Measurements from ENCODE around the gene SRCAP. TPM values are rescaled to one million over a fixed set of nuclear protein-coding genes. Genes with fewer than 3 reads are reported as not detected.

The SRCAP gene
- total RNA-seq, 2 experiments from 2014 or later = 57.2 to 64.7 TPM

- no peak for DNase-seq
- ATAC-seq = no peak
- Mint-ChIP-seq H3K4me1 (ENCODE audit: low read depth) (peaks cover 37% of the 10 kb centered on the region), H3K27me3 (no peaks in the 10 kb centered on the region), H3K4me3 (peak overlapping the region; percentile 88), H3K27ac (peak overlapping the region; percentile 72), H3K36me3 (ENCODE audit: low read depth) (peaks cover 36% of the 10 kb centered on the region), H3K9me3 (no peaks in the 10 kb centered on the region)
- POLR2A ChIA-PET = interaction anchor here (0.7 to 2.3 kb wide), 5 partner anchors 17 to 117 kb away, joined by 3 to 7 read pairs (median 3); partner anchors contain the start of gene ZNF747
- intact Hi-C loops (cut with micrococcal nuclease) = loop anchor here (10.0 kb wide), 1 partner anchor 243 kb away; the partner anchor contains the start of genes BCL7C and CTF1
- TF ChIP-seq, protein P1, sequence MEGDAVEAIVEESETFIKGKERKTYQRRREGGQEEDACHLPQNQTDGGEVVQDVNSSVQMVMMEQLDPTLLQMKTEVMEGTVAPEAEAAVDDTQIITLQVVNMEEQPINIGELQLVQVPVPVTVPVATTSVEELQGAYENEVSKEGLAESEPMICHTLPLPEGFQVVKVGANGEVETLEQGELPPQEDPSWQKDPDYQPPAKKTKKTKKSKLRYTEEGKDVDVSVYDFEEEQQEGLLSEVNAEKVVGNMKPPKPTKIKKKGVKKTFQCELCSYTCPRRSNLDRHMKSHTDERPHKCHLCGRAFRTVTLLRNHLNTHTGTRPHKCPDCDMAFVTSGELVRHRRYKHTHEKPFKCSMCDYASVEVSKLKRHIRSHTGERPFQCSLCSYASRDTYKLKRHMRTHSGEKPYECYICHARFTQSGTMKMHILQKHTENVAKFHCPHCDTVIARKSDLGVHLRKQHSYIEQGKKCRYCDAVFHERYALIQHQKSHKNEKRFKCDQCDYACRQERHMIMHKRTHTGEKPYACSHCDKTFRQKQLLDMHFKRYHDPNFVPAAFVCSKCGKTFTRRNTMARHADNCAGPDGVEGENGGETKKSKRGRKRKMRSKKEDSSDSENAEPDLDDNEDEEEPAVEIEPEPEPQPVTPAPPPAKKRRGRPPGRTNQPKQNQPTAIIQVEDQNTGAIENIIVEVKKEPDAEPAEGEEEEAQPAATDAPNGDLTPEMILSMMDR (IDR thresholded peaks at IDR 0.05) = no peak
- CTCF ChIA-PET = interaction anchor here (0.7 to 1.8 kb wide), 4 partner anchors 16 to 222 kb away, joined by 3 to 4 read pairs (median 4); partner anchors contain the start of gene DCTPP1
These were observed 47.0 kb upstream of the SRCAP start for GRCh38 chr16:30652005-30652296.

DNA sequence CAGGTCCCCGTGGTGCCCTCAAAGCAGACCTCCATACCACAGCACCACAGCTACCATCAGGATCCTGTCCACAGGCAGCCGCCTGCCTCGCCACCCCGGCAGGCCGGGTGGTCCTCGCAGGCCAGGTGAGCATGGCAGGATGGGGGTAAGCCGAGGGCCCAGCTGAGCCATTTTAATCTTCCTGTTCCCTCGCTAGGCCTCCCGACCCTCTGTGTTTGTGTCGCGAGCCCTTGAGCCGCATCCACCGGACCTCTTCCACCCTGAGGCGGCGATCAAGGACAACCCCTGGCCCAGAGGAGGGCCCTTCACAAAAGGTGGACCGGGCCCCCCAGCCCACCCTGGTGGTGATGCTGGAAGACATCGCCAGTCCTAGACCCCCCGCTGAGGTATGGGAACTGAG is 46.3 kb upstream of the SRCAP start:
- DNase-seq = no peak
- peaks cover 42% of the 10 kb centered on the region for H3K36me3 Mint-ChIP-seq (ENCODE audit: low read depth)
- intact Hi-C loops (cut with micrococcal nuclease) = loop anchor here (10.0 kb wide), 1 partner anchor 242 kb away; the partner anchor contains the start of genes BCL7C and CTF1
- no peaks in the 10 kb centered on the region for H3K9me3 Mint-ChIP-seq
- H3K4me3 Mint-ChIP-seq = peak overlapping the region; percentile 88
- ChIA-PET CTCF (interaction anchor here (1.2 kb wide), 1 partner anchor 20 kb away, joined by 4 read pairs; no protein-coding TSS in a partner anchor), POLR2A (interaction anchor here (1.0 to 1.1 kb wide), 2 partner anchors 41 to 45 kb away, joined by 3 to 4 read pairs; no protein-coding TSS in a partner anchor)
- no peaks in the 10 kb centered on the region for H3K27me3 Mint-ChIP-seq
- H3K4me1 Mint-ChIP-seq (ENCODE audit: low read depth) = peaks cover 44% of the 10 kb centered on the region
- TF ChIP-seq, protein P1 (IDR thresholded peaks at IDR 0.05) = no peak
- H3K27ac Mint-ChIP-seq = peak overlapping the region; percentile 72
- no peak for ATAC-seq

- CTCF ChIA-PET = interaction anchor here (3.7 kb wide), 1 partner anchor 42 kb away, joined by 13 read pairs; no protein-coding TSS in a partner anchor
- POLR2A ChIA-PET = interaction anchor here (0.8 kb wide), 1 partner anchor 23 kb away, joined by 3 read pairs; no protein-coding TSS in a partner anchor
- no peaks in the 10 kb centered on the region for H3K9me3 Mint-ChIP-seq
- peak overlapping the region; percentile 22 for H3K27ac Mint-ChIP-seq
- peaks cover 42% of the 10 kb centered on the region for H3K36me3 Mint-ChIP-seq (ENCODE audit: low read depth)
- H3K4me1 Mint-ChIP-seq (ENCODE audit: low read depth) = peaks cover 38% of the 10 kb centered on the region
- no peak for ATAC-seq
- no peak overlapping the region for H3K4me3 Mint-ChIP-seq
- TF ChIP-seq, protein P1 (IDR thresholded peaks at IDR 0.05) = no peak
- no peak for DNase-seq
- intact Hi-C loops (cut with micrococcal nuclease) = loop anchor here (10.0 kb wide), 1 partner anchor 240 kb away; the partner anchor contains the start of genes BCL7C and CTF1
- H3K27me3 Mint-ChIP-seq = no peaks in the 10 kb centered on the region
These were observed 44.1 kb upstream of the SRCAP start for GRCh38 chr16:30654856-30655255.

GRCh38 chr16:30655815-30656347 is 43.1 kb upstream of the SRCAP start:
- intact Hi-C loops (cut with micrococcal nuclease) = loop anchor here (10.0 kb wide), 1 partner anchor 239 kb away; the partner anchor contains the start of genes BCL7C and CTF1
- H3K9me3 Mint-ChIP-seq = no peaks in the 10 kb centered on the region
- DNase-seq = no peak
- H3K27me3 Mint-ChIP-seq = no peaks in the 10 kb centered on the region
- H3K27ac Mint-ChIP-seq = peak overlapping the region; percentile 92
- ChIA-PET POLR2A (interaction anchor here (0.6 to 1.2 kb wide), 2 partner anchors 84 to 539 kb away, joined by 3 to 4 read pairs; partner anchors contain the start of gene ZNF688), CTCF (interaction anchor here (0.8 to 3.7 kb wide), 2 partner anchors 17 to 41 kb away, joined by 3 to 13 read pairs; no protein-coding TSS in a partner anchor)
- H3K36me3 Mint-ChIP-seq (ENCODE audit: low read depth) = peaks cover 48% of the 10 kb centered on the region
- ATAC-seq = no peak
- H3K4me3 Mint-ChIP-seq = no peak overlapping the region
- TF ChIP-seq, protein P1 (IDR thresholded peaks at IDR 0.05) = no peak
- H3K4me1 Mint-ChIP-seq (ENCODE audit: low read depth) = peaks cover 35% of the 10 kb centered on the region

- DNase-seq (no peak), ATAC-seq (no peak)
- TF ChIP-seq, protein P1 (IDR thresholded peaks at IDR 0.05) = no peak
- Mint-ChIP-seq H3K36me3 (ENCODE audit: low read depth) (peaks cover 52% of the 10 kb centered on the region), H3K4me1 (ENCODE audit: low read depth) (peaks cover 38% of the 10 kb centered on the region), H3K27me3 (no peaks in the 10 kb centered on the region), H3K9me3 (no peaks in the 10 kb centered on the region), H3K27ac (peak overlapping the region; percentile 92), H3K4me3 (no peak overlapping the region)
- ChIA-PET CTCF (interaction anchor here (0.8 to 3.7 kb wide), 2 partner anchors 16 to 40 kb away, joined by 3 to 13 read pairs; no protein-coding TSS in a partner anchor), POLR2A (interaction anchor here (0.6 to 1.2 kb wide), 5 partner anchors 7 to 540 kb away, joined by 3 to 4 read pairs (median 3); partner anchors contain the start of gene ZNF688)
- intact Hi-C loops (cut with micrococcal nuclease) = loop anchor here (10.0 kb wide), 1 partner anchor 238 kb away; the partner anchor contains the start of genes BCL7C and CTF1
These were observed 42.6 kb upstream of the SRCAP start for GRCh38 chr16:30656388-30656787.

All from activated CD8-positive, alpha-beta T cell treated with anti-CD3 and anti-CD28 coated beads for 36 hours (primary cell).